Measurements from ENCODE around the gene MIPOL1. TPM values are rescaled to one million over a fixed set of nuclear protein-coding genes. Genes with fewer than 3 reads are reported as not detected.

MIPOL1 gene
- total and polyA plus RNA-seq, 2 experiments from 2014 or later = 16.6 to 24.8 TPM

GRCh38 chr14:37210448-37210847 is 12.7 kb downstream of the MIPOL1 start:
- Mint-ChIP-seq H3K27me3 (ENCODE audit: insufficient read depth, low read depth, poor library complexity) (peaks cover 3% of the 10 kb centered on the region), H3K4me1 (no peaks in the 10 kb centered on the region), H3K27ac (no peak overlapping the region), H3K4me3 (no peak overlapping the region), H3K9me3 (peaks cover 29% of the 10 kb centered on the region), H3K36me3 (ENCODE audit: low read depth) (peaks cover 47% of the 10 kb centered on the region)
- Histone ChIP-seq H3F3A (replicated peaks; ENCODE audit: low read depth) (no peaks in the 10 kb centered on the region), H3K9me2 (ENCODE audit: insufficient read depth) (no peaks in the 10 kb centered on the region), H3K36me3 (ENCODE audit: insufficient read depth) (peaks cover 6% of the 10 kb centered on the region), H3K4me1 (ENCODE audit: insufficient read depth) (no peaks in the 10 kb centered on the region), H3K4me3 (no peak overlapping the region), H3K79me2 (replicated peaks; ENCODE audit: insufficient read depth) (peaks cover 35% of the 10 kb centered on the region), H3K27me3 (ENCODE audit: insufficient read depth) (no peaks in the 10 kb centered on the region), H2AFZ (no peak overlapping the region), H3K4me2 (no peak overlapping the region), H3K27ac (ENCODE audit: low read depth) (no peak overlapping the region), H4K20me1 (replicated peaks; ENCODE audit: insufficient read depth) (no peaks in the 10 kb centered on the region)
- ATAC-seq (no peak), DNase-seq (ENCODE audit: low spot score) (no peak)
- TF ChIP-seq EZH2phosphoT487 (IDR thresholded peaks at IDR 0.05; ENCODE audit: unreplicated experiment) (no peak), CREB1 (CRISPR knock-in tag; IDR thresholded peaks at IDR 0.05; ENCODE audit: low read depth) (no peak), ZNF114 (CRISPR knock-in tag; IDR thresholded peaks at IDR 0.05) (no peak), REST (IDR thresholded peaks at IDR 0.05; ENCODE audit: unreplicated experiment) (no peak), ETS1 (IDR thresholded peaks at IDR 0.05) (no peak), STAT1 (IDR thresholded peaks at IDR 0.05; ENCODE audit: unreplicated experiment) (no peak), NANOG (IDR thresholded peaks at IDR 0.05; ENCODE audit: borderline replicate concordance) (no peak), ZNF331 (CRISPR knock-in tag; IDR thresholded peaks at IDR 0.05; ENCODE audit: low read depth) (no peak), CTCF (conservative IDR thresholded peaks at IDR 0.05; ENCODE audit: low read depth in 2 of 2) (no peak), POLR2AphosphoS5 (IDR thresholded peaks at IDR 0.05; ENCODE audit: low read depth) (no peak), JUNB (IDR thresholded peaks at IDR 0.05; ENCODE audit: unreplicated experiment) (no peak), EZH2 (IDR thresholded peaks at IDR 0.05; ENCODE audit: low read depth, unreplicated experiment) (no peak)
- TF ChIP-seq, protein P1, sequence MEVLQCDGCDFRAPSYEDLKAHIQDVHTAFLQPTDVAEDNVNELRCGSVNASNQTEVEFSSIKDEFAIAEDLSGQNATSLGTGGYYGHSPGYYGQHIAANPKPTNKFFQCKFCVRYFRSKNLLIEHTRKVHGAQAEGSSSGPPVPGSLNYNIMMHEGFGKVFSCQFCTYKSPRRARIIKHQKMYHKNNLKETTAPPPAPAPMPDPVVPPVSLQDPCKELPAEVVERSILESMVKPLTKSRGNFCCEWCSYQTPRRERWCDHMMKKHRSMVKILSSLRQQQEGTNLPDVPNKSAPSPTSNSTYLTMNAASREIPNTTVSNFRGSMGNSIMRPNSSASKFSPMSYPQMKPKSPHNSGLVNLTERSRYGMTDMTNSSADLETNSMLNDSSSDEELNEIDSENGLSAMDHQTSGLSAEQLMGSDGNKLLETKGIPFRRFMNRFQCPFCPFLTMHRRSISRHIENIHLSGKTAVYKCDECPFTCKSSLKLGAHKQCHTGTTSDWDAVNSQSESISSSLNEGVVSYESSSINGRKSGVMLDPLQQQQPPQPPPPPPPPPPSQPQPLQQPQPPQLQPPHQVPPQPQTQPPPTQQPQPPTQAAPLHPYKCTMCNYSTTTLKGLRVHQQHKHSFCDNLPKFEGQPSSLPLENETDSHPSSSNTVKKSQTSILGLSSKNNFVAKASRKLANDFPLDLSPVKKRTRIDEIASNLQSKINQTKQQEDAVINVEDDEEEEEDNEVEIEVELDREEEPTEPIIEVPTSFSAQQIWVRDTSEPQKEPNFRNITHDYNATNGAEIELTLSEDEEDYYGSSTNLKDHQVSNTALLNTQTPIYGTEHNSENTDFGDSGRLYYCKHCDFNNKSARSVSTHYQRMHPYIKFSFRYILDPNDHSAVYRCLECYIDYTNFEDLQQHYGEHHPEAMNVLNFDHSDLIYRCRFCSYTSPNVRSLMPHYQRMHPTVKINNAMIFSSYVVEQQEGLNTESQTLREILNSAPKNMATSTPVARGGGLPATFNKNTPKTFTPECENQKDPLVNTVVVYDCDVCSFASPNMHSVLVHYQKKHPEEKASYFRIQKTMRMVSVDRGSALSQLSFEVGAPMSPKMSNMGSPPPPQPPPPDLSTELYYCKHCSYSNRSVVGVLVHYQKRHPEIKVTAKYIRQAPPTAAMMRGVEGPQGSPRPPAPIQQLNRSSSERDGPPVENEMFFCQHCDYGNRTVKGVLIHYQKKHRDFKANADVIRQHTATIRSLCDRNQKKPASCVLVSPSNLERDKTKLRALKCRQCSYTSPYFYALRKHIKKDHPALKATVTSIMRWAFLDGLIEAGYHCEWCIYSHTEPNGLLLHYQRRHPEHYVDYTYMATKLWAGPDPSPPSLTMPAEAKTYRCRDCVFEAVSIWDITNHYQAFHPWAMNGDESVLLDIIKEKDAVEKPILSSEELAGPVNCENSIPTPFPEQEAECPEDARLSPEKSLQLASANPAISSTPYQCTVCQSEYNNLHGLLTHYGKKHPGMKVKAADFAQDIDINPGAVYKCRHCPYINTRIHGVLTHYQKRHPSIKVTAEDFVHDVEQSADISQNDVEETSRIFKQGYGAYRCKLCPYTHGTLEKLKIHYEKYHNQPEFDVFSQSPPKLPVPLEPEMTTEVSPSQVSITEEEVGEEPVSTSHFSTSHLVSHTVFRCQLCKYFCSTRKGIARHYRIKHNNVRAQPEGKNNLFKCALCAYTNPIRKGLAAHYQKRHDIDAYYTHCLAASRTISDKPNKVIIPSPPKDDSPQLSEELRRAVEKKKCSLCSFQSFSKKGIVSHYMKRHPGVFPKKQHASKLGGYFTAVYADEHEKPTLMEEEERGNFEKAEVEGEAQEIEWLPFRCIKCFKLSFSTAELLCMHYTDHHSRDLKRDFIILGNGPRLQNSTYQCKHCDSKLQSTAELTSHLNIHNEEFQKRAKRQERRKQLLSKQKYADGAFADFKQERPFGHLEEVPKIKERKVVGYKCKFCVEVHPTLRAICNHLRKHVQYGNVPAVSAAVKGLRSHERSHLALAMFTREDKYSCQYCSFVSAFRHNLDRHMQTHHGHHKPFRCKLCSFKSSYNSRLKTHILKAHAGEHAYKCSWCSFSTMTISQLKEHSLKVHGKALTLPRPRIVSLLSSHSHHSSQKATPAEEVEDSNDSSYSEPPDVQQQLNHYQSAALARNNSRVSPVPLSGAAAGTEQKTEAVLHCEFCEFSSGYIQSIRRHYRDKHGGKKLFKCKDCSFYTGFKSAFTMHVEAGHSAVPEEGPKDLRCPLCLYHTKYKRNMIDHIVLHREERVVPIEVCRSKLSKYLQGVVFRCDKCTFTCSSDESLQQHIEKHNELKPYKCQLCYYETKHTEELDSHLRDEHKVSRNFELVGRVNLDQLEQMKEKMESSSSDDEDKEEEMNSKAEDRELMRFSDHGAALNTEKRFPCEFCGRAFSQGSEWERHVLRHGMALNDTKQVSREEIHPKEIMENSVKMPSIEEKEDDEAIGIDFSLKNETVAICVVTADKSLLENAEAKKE (CRISPR knock-in tag; IDR thresholded peaks at IDR 0.05) = no peak

Measured in GM23338 (cell line).